Right atrium auricular region (tissue), 2 donors: ENCODE results near the gene TECPR2. TPM values are rescaled to one million over a fixed set of nuclear protein-coding genes. Genes with fewer than 3 reads are reported as not detected.

ENCODE experiments used
- DNase-seq: peaks from one replicate; pipeline ENCODE4 v3.0.0-alpha.2; 2019; ENCODE audit warnings: low spot score
- H3K27ac ChIP-seq, 2 donors: fragments of 200-600 bp; sonication (generic); 1 replicate in 1 of 2; 2 replicates in 1 of 2; pipeline ENCODE4 v1.5.1; 2016 to 2019
- H3K27me3 ChIP-seq, 2 donors: fragments of 200-600 bp; sonication (generic); one replicate each; pipeline versions ENCODE4 v1.5.1 to v1.6.0; 2017 to 2019
- H3K36me3 ChIP-seq: fragments of 200-600 bp; sonication (generic); one replicate; pipeline ENCODE4 v1.5.1; 2016
- H3K4me1 ChIP-seq, 2 donors: fragments of 200-600 bp; sonication (generic); one replicate each; pipeline versions ENCODE4 v1.5.1 to v1.6.0; 2017 to 2019
- H3K4me3 ChIP-seq, 2 donors: fragments of 200-600 bp; sonication (generic); 1 replicate in 1 of 2; 2 replicates in 1 of 2; pipeline ENCODE4 v1.5.1; 2017 to 2019; ENCODE audit warnings: mild to moderate bottlenecking in 1 of 2, moderate library complexity in 1 of 2
- H3K9me3 ChIP-seq, 2 donors: fragments of 200-600 bp; sonication (generic); one replicate each; pipeline ENCODE4 v1.5.1; 2019
- total RNA-seq, 2 donors: library from RNA; depleted of rRNA; stranded (reverse); fragments of >200 nt; gene quantifications; one replicate each; pipeline ENCODE4 v1.1.0, GENCODE V29; 2016
- TF ChIP-seq, protein P1 (sequence below), 2 donors: fragments of 200-600 bp; sonication (generic); IDR thresholded peaks; one replicate each; pipeline ENCODE4 v1.5.1; 2019; ENCODE audit warnings: antibody characterized with exemption in 2 of 2

TECPR2 gene
- total RNA-seq, 2 donors from 2014 or later: 13.2 to 15.5 TPM

DNA sequence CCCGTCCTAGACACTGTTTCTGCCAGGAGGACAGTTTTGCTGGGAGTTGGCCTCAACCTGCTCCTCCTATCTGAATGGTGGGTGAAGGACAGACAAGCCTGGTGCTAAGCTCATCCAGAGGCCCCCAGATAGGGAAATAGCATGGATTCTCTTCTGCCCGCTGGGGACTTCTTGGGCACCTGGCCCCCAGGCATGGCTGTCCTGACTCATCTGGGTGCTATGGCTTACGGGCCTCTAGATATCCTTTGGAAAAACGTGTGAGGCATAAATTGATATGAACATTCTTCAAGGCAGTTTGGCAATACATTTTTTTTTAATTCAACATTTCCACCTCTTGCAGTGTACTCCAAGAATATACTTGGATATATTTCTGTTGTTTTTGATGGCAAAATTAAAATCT is 8.6 kb downstream of the TECPR2 start:
- peak overlapping the region; percentile 60 to 85 for H3K27ac ChIP-seq
- no peaks in the 10 kb centered on the region for H3K27me3 ChIP-seq
- peaks cover 0 to 19% of the 10 kb centered on the region in 2 donors for H3K4me1 ChIP-seq
- TF ChIP-seq, protein P1, sequence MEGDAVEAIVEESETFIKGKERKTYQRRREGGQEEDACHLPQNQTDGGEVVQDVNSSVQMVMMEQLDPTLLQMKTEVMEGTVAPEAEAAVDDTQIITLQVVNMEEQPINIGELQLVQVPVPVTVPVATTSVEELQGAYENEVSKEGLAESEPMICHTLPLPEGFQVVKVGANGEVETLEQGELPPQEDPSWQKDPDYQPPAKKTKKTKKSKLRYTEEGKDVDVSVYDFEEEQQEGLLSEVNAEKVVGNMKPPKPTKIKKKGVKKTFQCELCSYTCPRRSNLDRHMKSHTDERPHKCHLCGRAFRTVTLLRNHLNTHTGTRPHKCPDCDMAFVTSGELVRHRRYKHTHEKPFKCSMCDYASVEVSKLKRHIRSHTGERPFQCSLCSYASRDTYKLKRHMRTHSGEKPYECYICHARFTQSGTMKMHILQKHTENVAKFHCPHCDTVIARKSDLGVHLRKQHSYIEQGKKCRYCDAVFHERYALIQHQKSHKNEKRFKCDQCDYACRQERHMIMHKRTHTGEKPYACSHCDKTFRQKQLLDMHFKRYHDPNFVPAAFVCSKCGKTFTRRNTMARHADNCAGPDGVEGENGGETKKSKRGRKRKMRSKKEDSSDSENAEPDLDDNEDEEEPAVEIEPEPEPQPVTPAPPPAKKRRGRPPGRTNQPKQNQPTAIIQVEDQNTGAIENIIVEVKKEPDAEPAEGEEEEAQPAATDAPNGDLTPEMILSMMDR (IDR thresholded peaks at IDR 0.05): no peak
- H3K9me3 ChIP-seq: no peaks in the 10 kb centered on the region
- no peaks in the 10 kb centered on the region for H3K36me3 ChIP-seq
- no peak overlapping the region for H3K4me3 ChIP-seq
- no peak for DNase-seq

DNA sequence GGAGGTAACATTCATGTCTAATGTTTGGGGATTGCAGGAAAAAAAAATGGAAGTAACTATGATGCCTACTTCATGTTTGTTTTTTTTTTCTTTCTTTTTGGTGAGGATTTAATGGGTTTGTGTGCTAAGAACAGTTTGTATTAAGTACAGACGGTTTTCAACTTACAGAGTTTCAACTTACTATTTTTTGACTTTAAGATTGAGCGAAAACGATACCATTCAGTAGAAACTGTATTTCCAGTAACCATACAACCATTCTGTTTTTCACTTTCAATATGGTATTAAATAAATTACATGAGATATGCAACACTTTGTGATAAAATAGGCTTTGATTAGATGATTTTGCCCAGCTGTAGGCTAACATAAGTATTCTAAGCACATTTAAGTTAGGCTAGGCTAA is 10.4 kb downstream of the TECPR2 start:
- Histone ChIP-seq H3K27me3 (no peaks in the 10 kb centered on the region), H3K4me1 (peaks cover 0 to 19% of the 10 kb centered on the region in 2 donors), H3K4me3 (no peak overlapping the region), H3K9me3 (no peaks in the 10 kb centered on the region), H3K36me3 (peaks cover 4% of the 10 kb centered on the region), H3K27ac (no peak overlapping the region)
- no peak for DNase-seq
- TF ChIP-seq, protein P1 (IDR thresholded peaks at IDR 0.05): no peak

DNA sequence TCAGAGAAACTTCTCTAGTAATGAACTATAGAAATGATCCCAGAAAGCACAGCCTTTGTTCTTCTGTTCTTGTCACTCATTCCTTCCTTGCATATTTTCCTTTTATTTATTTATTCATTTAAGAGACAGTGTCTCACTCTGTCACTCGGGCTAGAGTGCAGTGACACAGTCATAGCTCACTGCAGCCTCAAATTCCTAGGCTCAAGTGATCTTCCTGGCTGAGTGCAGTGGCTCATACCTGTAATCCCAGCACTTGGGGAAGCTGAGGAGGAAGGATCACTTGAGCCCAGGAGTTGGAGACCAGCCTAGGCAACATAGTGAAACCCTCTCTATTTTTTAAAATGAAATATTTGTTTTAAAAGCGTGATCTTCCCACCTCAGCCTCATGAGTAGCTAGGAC is 11.5 kb downstream of the TECPR2 start:
- H3K4me1 ChIP-seq: peaks cover 0 to 16% of the 10 kb centered on the region in 2 donors
- H3K27me3 ChIP-seq: no peaks in the 10 kb centered on the region
- H3K27ac ChIP-seq: no peak overlapping the region
- no peak overlapping the region for H3K4me3 ChIP-seq
- no peak for DNase-seq
- TF ChIP-seq, protein P1 (IDR thresholded peaks at IDR 0.05): no peak
- H3K9me3 ChIP-seq: no peaks in the 10 kb centered on the region
- peaks cover 15% of the 10 kb centered on the region for H3K36me3 ChIP-seq

DNA sequence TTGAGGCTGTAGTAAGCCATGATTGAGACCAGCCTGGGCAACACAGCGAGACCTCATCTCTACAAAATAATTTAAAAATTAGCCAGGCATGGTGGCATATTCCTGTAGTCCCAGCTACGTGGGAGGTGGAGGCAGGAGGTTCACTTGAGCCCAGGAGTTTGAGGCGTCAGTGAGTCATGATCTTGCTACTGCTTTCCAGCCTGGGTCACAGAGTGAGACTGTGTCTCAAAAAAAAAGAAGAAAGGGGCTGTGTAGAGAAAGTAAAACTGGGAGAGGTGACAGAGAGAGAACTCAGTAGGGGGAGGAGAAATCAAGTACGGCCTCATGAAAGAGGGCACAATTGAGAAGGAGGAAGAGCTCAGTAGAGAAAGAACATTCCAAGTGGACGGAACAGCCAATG is 12.4 kb downstream of the TECPR2 start:
- TF ChIP-seq, protein P1 (IDR thresholded peaks at IDR 0.05): no peak
- Histone ChIP-seq H3K4me1 (peaks cover 0 to 12% of the 10 kb centered on the region in 2 donors), H3K9me3 (no peaks in the 10 kb centered on the region), H3K27me3 (no peaks in the 10 kb centered on the region), H3K4me3 (no peak overlapping the region), H3K36me3 (peaks cover 24% of the 10 kb centered on the region), H3K27ac (no peak overlapping the region)
- no peak for DNase-seq

DNA sequence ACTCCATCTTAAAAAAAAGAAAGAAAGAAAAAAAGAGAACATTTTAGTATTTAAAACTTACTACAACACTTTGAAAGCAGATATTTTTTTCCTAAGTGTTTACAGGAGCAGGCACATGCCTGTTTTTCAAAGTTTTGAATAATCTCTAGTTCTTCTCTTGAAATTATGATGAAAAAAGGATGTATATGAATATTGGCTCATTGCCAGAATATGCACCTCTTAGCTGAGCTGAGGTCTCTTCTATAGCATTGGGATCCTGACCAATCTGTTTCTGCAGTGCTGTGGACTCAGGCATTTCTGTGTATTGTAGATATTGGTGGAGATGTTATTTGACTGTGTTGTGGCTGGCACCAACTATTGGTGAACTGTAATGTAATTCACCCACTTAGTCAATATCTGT is 15.0 kb downstream of the TECPR2 start:
- H3K36me3 ChIP-seq: peaks cover 27% of the 10 kb centered on the region
- DNase-seq: no peak
- TF ChIP-seq, protein P1 (IDR thresholded peaks at IDR 0.05): no peak
- no peaks in the 10 kb centered on the region for H3K4me1 ChIP-seq
- no peaks in the 10 kb centered on the region for H3K27me3 ChIP-seq
- no peak overlapping the region for H3K4me3 ChIP-seq
- H3K9me3 ChIP-seq: no peaks in the 10 kb centered on the region
- H3K27ac ChIP-seq: no peak overlapping the region

DNA sequence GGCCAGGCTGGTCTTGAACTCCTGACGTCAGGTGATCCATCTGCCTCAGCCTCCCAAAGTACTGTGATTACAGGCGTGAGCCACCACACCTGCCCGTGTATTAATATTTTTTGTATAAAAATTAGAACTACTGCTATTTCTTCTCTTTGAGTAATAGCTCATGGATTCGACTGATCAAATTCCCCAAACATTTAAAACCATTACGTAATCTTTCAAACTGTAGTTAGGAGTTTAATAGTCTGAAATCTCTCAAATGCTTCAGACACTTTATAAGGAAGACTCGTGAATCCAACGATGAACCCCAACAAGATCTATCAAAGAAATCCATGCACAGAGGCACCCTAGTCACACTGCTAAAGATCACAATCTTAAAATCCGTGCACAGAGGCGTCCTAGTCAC is 16.1 kb downstream of the TECPR2 start:
- H3K36me3 ChIP-seq: peaks cover 27% of the 10 kb centered on the region
- TF ChIP-seq, protein P1 (IDR thresholded peaks at IDR 0.05): no peak

More for the DNA sequence above, 16.1 kb downstream of the TECPR2 start:
- DNase-seq: no peak
- Histone ChIP-seq H3K27me3 (no peaks in the 10 kb centered on the region), H3K9me3 (no peaks in the 10 kb centered on the region), H3K4me1 (no peaks in the 10 kb centered on the region), H3K27ac (no peak overlapping the region), H3K4me3 (no peak overlapping the region)
